Hepatocyte (in vitro differentiated cells): Measurements from ENCODE around the gene USP47.

Source experiments
- CTCF ChIP-seq: fragments of 200-600 bp; sonication (generic); IDR thresholded peaks from 2 replicates; pipeline ENCODE4 v1.5.1; 2016; ENCODE audit warnings: antibody characterized with exemption, mild to moderate bottlenecking; ENCODE audit not compliant: poor library complexity
- EZH2phosphoT487 ChIP-seq: fragments of 200-600 bp; sonication (generic); IDR thresholded peaks from one replicate; pipeline ENCODE4 v1.6.1; 2018; ENCODE audit warnings: antibody characterized with exemption, mild to moderate bottlenecking, low read depth, moderate library complexity; ENCODE audit not compliant: unreplicated experiment, severe bottlenecking

GRCh38 chr11:11841723-11842420 is at the start of gene USP47:
- TF ChIP-seq CTCF (peak; percentile 54), EZH2phosphoT487 (no peak)
